Endometrial microvascular endothelial cells (primary cell): Measurements from ENCODE around the gene IGSF3. TPM values are rescaled to one million over a fixed set of nuclear protein-coding genes. Genes with fewer than 3 reads are reported as not detected.

Source experiments
- total RNA-seq: library from RNA; depleted of rRNA; stranded (reverse); fragments of >200 nt; gene quantifications from one replicate; pipeline ENCODE4 v1.2.3, GENCODE V29; 2015; ENCODE audit errors: inconsistent ontology term

Gene IGSF3
- total RNA-seq, 1 donor from 2014 or later = 1.1 TPM

Other genes starting within 250 kb of the IGSF3 start
- gene CD58, start 96.7 kb downstream of the IGSF3 start, total RNA-seq = 13.9 TPM
- not detected for gene CD2, start 86.7 kb upstream of the IGSF3 start, total RNA-seq
- gene PTGFRN, start 242.2 kb upstream of the IGSF3 start, total RNA-seq = 7.2 TPM